Rectal smooth muscle tissue (tissue), 1 donor: ENCODE results near the gene PAX7.

Experiments
- H3K27ac ChIP-seq: one replicate; pipeline ENCODE4 v1.7.0; 2013; ENCODE audit warnings: low read depth, low read length, inconsistent platforms
- H3K27me3 ChIP-seq: one replicate; pipeline ENCODE4 v1.7.0; 2013; ENCODE audit warnings: low read length; ENCODE audit not compliant: control insufficient read depth, insufficient read depth
- H3K36me3 ChIP-seq: one replicate; pipeline ENCODE4 v1.7.0; 2013; ENCODE audit warnings: low read length; ENCODE audit not compliant: control insufficient read depth, insufficient read depth
- H3K4me1 ChIP-seq: one replicate; pipeline ENCODE4 v1.7.0; 2013; ENCODE audit warnings: low read length; ENCODE audit not compliant: control insufficient read depth, insufficient read depth
- H3K4me3 ChIP-seq: one replicate; pipeline ENCODE4 v1.7.0; 2013; ENCODE audit warnings: low read length
- H3K9ac ChIP-seq: one replicate; pipeline ENCODE4 v1.7.0; 2013; ENCODE audit warnings: low read length

Gene PAX7

DNA sequence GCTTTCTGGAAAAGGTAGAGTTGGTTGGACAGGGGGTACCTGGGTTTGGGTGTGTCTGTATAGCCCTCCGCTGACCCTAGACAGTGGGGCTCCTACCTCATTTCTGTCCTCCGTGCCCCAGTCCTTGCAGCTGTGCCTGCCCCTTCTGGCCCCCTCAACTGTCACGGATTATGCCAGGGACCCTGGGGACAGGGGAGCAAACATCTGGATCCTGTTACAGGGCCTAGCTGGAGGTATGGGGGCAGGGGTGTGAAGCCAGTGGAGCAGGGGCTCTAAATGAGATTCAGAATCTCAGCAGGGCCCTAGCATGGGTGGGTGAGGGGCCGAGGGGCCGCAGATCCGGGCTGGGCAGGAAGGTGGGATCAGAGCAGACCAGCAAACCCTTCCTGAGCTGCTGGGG lies 147.8 kb downstream of the PAX7 start:
- H3K4me1 ChIP-seq = no peaks in the 10 kb centered on the region
- no peak overlapping the region for H3K4me3 ChIP-seq
- H3K27ac ChIP-seq = no peak overlapping the region
- no peaks in the 10 kb centered on the region for H3K36me3 ChIP-seq
- H3K27me3 ChIP-seq = peaks cover 16% of the 10 kb centered on the region
- no peak overlapping the region for H3K9ac ChIP-seq

DNA sequence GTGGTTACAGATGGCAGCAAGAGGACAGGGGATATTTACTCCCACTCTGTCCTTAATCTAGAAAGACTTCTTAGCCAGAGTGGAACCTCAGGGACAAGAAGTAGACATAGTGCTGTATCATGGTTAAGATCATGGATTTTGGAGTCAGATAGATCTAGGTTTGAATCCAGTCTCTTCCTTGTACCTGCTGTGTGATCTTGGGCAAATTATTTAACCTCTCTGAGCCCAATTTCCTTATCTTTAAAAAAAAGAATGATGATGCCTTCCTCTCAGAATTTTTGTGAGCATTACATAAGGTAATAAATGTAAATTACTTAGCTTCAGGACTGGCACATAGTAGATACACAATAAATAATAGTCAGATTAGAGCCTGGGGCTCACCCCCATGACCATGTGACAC lies 150.4 kb downstream of the PAX7 start:
- Histone ChIP-seq H3K27me3 (peaks cover 25% of the 10 kb centered on the region), H3K4me1 (no peaks in the 10 kb centered on the region), H3K27ac (no peak overlapping the region), H3K9ac (no peak overlapping the region), H3K36me3 (no peaks in the 10 kb centered on the region), H3K4me3 (no peak overlapping the region)

DNA sequence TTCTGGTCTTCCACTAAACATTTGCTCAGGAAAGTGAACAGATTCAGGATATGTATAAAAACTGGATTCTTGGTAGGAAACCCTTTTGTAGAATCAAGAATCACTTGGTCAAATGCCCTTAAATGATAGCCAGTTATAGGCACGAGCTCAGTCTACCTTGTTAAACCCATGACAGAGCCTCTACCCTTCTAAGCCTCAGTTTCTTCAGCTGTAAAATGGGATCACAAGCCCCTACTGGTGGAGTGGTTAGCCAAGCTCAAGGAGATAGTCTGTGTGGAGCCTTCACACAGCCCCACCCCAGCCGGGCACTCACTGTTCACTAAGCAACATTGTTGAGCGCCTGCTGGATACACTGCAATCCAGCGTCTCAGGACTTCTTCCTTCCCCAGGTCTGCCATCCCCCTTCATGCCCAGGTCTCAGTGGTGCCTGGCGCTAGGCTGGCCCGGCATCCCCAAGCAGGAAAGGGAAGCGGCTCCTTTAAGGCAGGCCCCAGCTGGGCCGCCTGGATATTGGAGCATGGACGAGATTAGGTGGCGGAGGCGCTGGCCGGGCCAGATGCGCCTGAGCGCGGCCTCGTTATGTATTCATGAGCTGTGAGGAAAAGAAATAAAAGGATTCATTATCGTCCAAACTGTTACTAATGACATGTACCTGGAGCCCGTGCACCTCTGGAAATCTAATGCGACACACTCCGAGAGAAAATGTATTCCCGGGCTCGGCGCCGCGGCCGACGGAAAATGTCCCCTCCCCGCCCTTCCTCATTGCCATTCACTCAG lies 153.2 kb downstream of the PAX7 start:
- Histone ChIP-seq H3K4me1 (no peaks in the 10 kb centered on the region), H3K36me3 (no peaks in the 10 kb centered on the region), H3K27me3 (peaks cover 16% of the 10 kb centered on the region), H3K9ac (no peak overlapping the region), H3K4me3 (peak overlapping the region; percentile 15), H3K27ac (no peak overlapping the region)

DNA sequence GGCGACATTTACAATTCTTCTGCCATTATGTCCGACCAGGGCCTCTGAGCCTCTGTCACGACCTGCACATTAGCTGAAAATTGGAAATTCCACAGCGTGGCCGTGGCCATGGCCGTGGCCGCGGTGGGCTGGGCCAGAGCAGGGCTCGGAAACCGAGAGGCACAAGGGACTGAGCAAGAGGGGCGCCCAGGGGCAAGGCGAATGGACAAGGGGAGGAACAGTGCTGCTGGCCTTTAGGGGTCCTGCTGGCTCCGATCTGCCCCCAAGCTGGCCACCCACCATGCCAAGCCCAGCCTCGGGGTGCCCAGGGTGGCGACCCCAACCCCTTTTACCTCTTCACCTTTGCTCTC lies 153.8 kb downstream of the PAX7 start:
- H3K27me3 ChIP-seq = peaks cover 14% of the 10 kb centered on the region

DNA sequence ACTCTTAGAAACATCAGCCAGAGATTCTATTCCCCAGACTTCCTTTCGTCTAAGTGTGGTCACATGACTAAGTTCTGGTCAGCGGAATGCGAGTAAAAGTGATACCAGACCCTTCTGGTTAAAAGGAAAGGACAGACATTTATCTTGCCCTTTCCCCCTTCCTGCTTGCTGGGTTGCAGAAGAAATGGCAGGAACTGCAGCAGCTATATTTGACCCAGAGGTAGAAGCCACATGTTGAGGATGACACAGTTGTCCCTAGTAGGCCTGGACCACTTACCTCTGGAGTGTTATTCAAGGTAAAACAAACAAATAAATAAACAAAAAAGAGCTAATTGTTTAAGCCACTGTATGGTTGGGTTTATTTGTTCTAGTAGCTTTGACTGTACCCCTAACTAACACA lies 155.5 kb downstream of the PAX7 start:
- peaks cover 13% of the 10 kb centered on the region for H3K27me3 ChIP-seq
- H3K27ac ChIP-seq = no peak overlapping the region
- no peak overlapping the region for H3K9ac ChIP-seq
- no peak overlapping the region for H3K4me3 ChIP-seq
- H3K4me1 ChIP-seq = no peaks in the 10 kb centered on the region
- H3K36me3 ChIP-seq = no peaks in the 10 kb centered on the region

More for the DNA sequence above, 153.8 kb downstream of the PAX7 start:
- Histone ChIP-seq H3K4me1 (no peaks in the 10 kb centered on the region), H3K27ac (no peak overlapping the region), H3K9ac (no peak overlapping the region), H3K36me3 (no peaks in the 10 kb centered on the region), H3K4me3 (no peak overlapping the region)

DNA sequence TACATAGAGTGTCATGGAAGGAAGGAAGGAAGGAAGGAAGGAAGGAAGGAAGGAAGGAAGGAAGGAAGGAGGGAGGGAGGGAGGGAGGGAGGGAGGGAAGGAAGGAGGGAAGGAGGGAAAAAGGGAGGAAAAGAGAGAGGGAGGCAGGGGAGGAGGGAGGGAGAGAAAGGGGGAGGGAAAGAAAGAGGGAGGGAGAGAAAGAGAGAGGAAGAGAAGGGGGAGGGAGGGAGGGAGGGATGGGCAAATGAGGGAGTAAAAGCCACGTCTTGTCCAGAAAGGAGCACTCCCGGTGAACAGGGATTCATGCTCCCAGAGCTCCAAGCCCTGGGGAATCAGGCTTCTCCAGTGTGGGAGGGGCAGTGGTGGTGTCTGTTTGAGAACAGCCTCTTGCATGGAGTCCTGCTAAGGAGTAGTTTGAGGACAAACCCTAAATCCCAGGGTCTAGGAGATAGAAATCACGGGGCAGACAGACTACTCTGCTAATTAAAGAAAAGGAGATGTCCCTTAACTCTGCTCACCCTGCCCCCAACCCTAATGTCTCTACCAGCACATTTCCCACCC lies 157.3 kb downstream of the PAX7 start:
- Histone ChIP-seq H3K27me3 (peaks cover 10% of the 10 kb centered on the region), H3K4me1 (no peaks in the 10 kb centered on the region), H3K27ac (no peak overlapping the region)

DNA sequence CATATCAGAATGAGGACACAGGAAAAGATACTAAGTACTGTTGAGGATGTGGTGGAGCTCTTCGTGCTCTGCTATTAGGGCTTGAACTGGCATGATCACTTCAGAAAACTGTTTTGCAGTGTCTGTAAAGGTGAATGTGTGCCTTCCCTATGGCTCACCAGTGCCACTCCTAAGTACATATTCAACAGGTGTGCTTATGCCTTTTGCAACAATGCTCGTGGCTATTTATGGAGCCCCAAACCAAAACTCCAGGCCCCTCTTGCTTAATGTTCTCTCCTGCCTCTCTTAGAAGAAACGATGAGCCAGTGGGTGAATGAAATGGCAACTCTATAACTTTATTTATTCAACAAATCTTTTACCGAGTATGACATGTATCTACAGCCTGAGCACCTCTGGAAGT lies 158.6 kb downstream of the PAX7 start:
- H3K27ac ChIP-seq = no peak overlapping the region
- H3K4me3 ChIP-seq = no peak overlapping the region
- H3K36me3 ChIP-seq = no peaks in the 10 kb centered on the region
- H3K4me1 ChIP-seq = no peaks in the 10 kb centered on the region
- H3K27me3 ChIP-seq = peaks cover 2% of the 10 kb centered on the region
- H3K9ac ChIP-seq = no peak overlapping the region

More for the DNA sequence above, 157.3 kb downstream of the PAX7 start:
- Histone ChIP-seq H3K36me3 (no peaks in the 10 kb centered on the region), H3K4me3 (no peak overlapping the region), H3K9ac (no peak overlapping the region)

DNA sequence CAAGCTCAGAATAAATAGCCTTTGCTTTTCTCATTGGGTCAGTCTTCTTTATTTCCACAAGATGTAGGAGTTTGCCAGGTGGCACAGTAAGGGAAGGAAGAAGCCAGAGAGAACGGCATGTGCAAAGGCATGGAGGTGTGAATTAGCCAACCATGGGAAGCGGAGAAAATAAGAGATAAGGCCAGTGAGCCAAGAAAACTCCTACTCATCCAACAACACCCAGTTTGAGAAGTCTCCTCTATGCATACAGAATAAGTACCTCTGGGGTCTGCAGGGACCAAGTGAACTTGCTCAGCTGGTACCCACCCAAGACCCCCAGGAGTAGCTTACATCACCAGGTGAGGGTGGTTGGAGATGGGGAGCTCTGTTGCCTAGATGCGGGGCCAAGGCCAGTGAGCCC lies 162.1 kb downstream of the PAX7 start:
- Histone ChIP-seq H3K27me3 (no peaks in the 10 kb centered on the region), H3K4me1 (no peaks in the 10 kb centered on the region), H3K27ac (no peak overlapping the region), H3K4me3 (no peak overlapping the region), H3K36me3 (no peaks in the 10 kb centered on the region), H3K9ac (no peak overlapping the region)

DNA sequence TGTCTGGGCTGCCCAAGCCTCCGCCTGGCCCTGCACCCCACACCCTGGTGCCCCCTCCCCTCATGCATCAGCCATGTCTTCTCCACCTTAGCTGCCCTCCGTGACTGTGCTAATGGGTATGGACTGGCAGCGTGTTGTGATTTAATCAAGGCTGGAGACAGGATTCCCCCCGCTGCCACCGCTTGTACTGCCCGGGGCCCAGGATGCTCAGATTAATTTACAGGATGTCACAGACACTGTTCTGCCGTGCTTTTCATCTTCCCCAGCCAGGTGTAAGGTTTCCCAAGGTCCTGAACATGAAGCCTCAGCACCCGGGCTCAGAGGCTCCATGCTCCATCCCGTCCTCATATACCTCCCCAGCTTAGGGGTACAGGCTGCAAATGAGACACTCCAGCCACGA lies 162.5 kb downstream of the PAX7 start:
- Histone ChIP-seq H3K27me3 (no peaks in the 10 kb centered on the region), H3K27ac (no peak overlapping the region), H3K4me3 (no peak overlapping the region), H3K9ac (no peak overlapping the region), H3K36me3 (no peaks in the 10 kb centered on the region), H3K4me1 (no peaks in the 10 kb centered on the region)

DNA sequence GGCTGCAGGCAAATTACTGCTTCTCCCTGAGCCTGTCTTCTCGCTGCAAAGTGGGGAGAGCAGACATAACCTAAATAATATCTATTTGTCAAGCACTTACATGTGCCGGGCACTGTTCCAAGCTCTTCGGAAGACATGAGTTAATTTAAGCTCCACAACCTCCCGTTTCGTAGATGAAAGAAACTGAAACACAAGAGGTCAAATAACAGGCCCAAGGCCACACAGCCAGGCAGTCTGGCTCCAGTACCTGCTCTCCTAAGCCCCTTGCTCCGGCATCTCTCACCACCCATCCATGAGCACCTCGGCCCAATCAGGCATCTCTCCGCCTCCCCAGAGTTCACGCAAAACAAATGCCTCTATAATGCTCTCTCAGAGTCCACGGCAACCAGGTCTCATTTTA lies 163.4 kb downstream of the PAX7 start:
- Histone ChIP-seq H3K27me3 (no peaks in the 10 kb centered on the region), H3K4me1 (no peaks in the 10 kb centered on the region), H3K36me3 (no peaks in the 10 kb centered on the region), H3K27ac (no peak overlapping the region), H3K9ac (no peak overlapping the region), H3K4me3 (no peak overlapping the region)

DNA sequence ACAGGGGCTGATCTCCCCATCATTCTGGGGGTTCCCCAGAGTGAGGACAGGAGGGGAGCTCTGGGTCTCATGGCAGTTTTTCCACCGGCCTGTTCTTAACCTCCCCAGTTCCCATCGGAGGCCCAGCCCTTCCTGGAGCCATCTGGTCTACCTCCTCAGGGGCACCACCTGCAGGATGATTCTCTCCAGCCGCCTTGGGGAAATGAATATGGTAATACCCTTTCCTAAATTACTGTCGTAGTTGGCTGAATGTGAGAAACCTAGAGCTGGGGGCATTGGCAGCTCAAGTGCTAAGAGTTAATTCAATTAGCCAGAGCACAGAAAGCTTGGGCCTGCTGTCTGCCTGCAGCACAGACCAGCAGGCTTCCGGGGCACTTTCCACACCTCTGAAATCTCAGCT lies 163.9 kb downstream of the PAX7 start:
- H3K4me3 ChIP-seq = no peak overlapping the region
- no peaks in the 10 kb centered on the region for H3K27me3 ChIP-seq
- H3K9ac ChIP-seq = no peak overlapping the region
- H3K36me3 ChIP-seq = no peaks in the 10 kb centered on the region
- H3K4me1 ChIP-seq = no peaks in the 10 kb centered on the region
- H3K27ac ChIP-seq = no peak overlapping the region

DNA sequence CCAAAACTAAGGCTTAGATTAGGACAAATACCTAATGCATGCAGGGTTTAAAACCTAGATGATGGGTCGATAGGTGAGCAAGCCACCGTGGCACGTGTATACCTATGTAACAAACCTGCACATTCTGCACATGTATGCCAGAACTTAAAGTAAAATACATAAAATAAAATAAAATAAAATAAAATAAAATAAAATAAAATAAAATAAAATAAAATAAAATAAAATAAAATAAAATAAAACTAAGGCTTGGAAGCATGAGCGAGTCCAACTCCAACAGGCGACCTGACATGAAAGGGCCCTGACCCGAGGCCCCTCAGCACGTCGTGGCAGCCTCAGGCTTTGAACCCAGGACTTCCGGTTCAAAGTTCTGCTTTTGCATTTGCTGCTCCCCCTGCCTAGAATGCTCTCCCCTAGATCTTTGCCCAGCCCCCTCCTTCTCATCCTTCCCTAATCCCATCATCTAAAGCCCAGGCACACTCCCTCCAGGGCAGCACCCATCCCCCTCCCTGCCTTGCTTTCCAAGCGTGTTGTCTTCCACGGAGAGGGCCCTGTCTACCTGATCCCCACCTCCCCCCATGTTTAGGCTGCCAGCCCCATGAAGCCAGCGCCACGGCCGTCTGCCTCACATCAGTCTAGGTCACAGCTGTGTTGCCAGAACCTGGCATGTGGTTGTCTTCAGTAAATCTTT lies 164.5 kb downstream of the PAX7 start:
- Histone ChIP-seq H3K27me3 (peaks cover under 1% of the 10 kb centered on the region), H3K36me3 (no peaks in the 10 kb centered on the region), H3K4me3 (no peak overlapping the region), H3K9ac (no peak overlapping the region), H3K4me1 (no peaks in the 10 kb centered on the region), H3K27ac (no peak overlapping the region)

DNA sequence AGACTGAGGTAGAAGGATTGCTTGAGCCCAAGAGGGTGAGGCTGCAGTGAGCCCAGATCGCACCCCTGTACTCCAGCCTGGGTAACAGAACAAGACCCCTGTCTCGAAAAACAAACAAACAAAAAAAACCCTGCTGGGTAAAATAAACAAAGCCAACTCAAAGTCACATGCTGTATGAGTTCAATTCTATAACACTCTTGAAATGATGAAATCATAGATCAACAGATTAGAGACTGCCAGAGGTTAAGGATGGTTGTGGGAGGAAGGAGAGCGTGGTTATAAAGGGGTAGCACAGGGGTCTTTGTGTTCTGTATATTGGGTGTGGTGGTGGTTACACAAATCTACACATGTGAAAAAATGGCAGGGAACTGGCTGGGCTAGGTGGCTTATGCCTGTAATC lies 166.3 kb downstream of the PAX7 start:
- Histone ChIP-seq H3K4me3 (no peak overlapping the region), H3K36me3 (no peaks in the 10 kb centered on the region), H3K27me3 (peaks cover 2% of the 10 kb centered on the region), H3K4me1 (no peaks in the 10 kb centered on the region), H3K9ac (no peak overlapping the region), H3K27ac (no peak overlapping the region)
